Common myeloid progenitor, CD34-positive (primary cell): ENCODE measurements around the gene LDB1.

Experiments used
- CTCF ChIA-PET: fragments of 350-600 bp; sonication (Branson Sonifier 250); formaldehyde crosslinking; loops from one replicate; lab custom pipeline; 2021; ENCODE audit warnings: antibody characterized with exemption; lab: Charles Lee
- POLR2A ChIA-PET: fragments of 350-600 bp; sonication (Branson Sonifier 250); formaldehyde crosslinking; loops from one replicate; lab custom pipeline; 2021; ENCODE audit warnings: antibody characterized with exemption; lab: Charles Lee
- DNase-seq, 3 donors: peaks; one replicate each; pipeline versions ENCODE4 v3.0.0 to v3.0.0-alpha.2; 2013
- H3K27ac ChIP-seq, 2 experiments: 1 replicate in 1 of 2; 2 replicates in 1 of 2; pipeline ENCODE4 v1.7.0; 2013; ENCODE audit warnings: inconsistent platforms in 2 of 2, low read length in 2 of 2, mild to moderate bottlenecking in 2 of 2, low read depth in 1 of 2, moderate library complexity in 1 of 2; ENCODE audit not compliant: severe bottlenecking in 2 of 2, insufficient read depth in 1 of 2, poor library complexity in 1 of 2
- H3K27me3 ChIP-seq, 5 experiments: replicated peaks in 2 of 5; 1 replicate in 3 of 5; 2 replicates in 2 of 5; pipeline versions ENCODE4 v1.6.1 to v1.7.0; 2013; ENCODE audit warnings: low read length in 4 of 5, mild to moderate bottlenecking in 2 of 5, moderate library complexity in 2 of 5, inconsistent platforms in 1 of 5; ENCODE audit not compliant: insufficient read depth in 5 of 5, control insufficient read depth in 4 of 5
- H3K36me3 ChIP-seq, 4 experiments: 1 replicate in 2 of 4; 2 replicates in 2 of 4; pipeline versions ENCODE4 v1.6.1 to v1.7.0; 2013; ENCODE audit warnings: low read length in 3 of 4, control low read depth in 1 of 4, mild to moderate bottlenecking in 1 of 4; ENCODE audit not compliant: control insufficient read depth in 4 of 4, insufficient read depth in 4 of 4
- H3K4me1 ChIP-seq, 4 experiments: 1 replicate in 3 of 4; 2 replicates in 1 of 4; pipeline versions ENCODE4 v1.6.1 to v1.7.1; 2013; ENCODE audit warnings: low read length in 3 of 4, mild to moderate bottlenecking in 3 of 4, control low read depth in 1 of 4, inconsistent platforms in 1 of 4, moderate library complexity in 1 of 4; ENCODE audit not compliant: control insufficient read depth in 4 of 4, insufficient read depth in 4 of 4; ENCODE audit errors: control extremely low read depth in 1 of 4
- H3K4me3 ChIP-seq, 7 experiments: 1 replicate in 4 of 7; 2 replicates in 3 of 7; pipeline versions ENCODE4 v1.5.1 to v1.7.0; 2013; ENCODE audit warnings: mild to moderate bottlenecking in 7 of 7, low read length in 6 of 7, moderate library complexity in 6 of 7, inconsistent platforms in 2 of 7, low read depth in 2 of 7, control low read depth in 1 of 7; ENCODE audit not compliant: insufficient read depth in 4 of 7, control insufficient read depth in 1 of 7; ENCODE audit errors: extremely low read depth in 1 of 7
- H3K9me3 ChIP-seq, 5 experiments: 1 replicate in 4 of 5; 2 replicates in 1 of 5; pipeline versions ENCODE4 v1.6.1 to v1.7.1; 2013; ENCODE audit warnings: low read length in 4 of 5, mild to moderate bottlenecking in 2 of 5, inconsistent platforms in 1 of 5, low read depth in 1 of 5, moderate library complexity in 1 of 5; ENCODE audit not compliant: control insufficient read depth in 4 of 5, insufficient read depth in 2 of 5; ENCODE audit errors: control extremely low read depth in 1 of 5
- WGBS: methylation state at CpG from one replicate; pipeline ENCODE4 v1.1.5; 2013; ENCODE audit not compliant: insufficient coverage; 5-methylcytosine and 5-hydroxymethylcytosine counted together

LDB1 gene

DNA sequence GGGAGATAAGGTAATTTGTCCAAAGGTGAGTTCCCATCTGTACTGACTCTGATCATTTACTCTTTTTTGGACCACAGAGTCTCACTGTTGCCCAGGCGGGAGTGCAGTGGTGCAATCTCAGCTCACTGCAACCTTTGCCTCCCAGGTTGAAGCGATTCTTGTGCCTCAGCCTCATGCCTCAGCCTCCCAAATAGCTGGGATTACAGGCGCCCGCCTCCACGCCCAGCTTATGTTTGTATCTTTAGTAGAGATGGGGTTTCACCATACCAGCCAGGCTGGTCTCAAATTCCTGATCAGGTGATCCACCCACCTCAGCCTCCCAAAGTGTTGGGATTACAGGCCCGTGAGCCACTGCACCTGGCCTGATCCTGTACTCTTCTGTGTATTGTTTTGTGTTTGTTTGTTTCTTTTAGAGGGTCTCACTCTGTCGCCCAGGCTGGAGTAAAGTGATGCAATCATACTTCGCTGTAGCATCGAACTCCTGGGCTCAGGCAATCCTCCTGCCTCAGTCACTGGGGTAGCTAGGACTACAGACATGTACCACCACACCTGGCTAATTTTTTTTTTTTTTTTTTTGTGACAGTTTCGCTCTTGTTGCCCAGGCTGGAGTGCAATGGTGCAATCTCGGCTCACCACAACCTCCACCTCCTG lies 34.4 kb upstream of the LDB1 start:
- DNase-seq = no peak
- POLR2A ChIA-PET = interaction anchor here (0.6 kb wide), 1 partner anchor 188 kb away, joined by 3 read pairs; no protein-coding TSS in a partner anchor
- Histone ChIP-seq H3K36me3 (peaks cover 8 to 67% (median 45%) of the 10 kb centered on the region in 4 experiments), H3K4me3 (no peak overlapping the region), H3K4me1 (peaks cover 7 to 23% (median 21%) of the 10 kb centered on the region in 4 experiments), H3K27me3 (no peaks in the 10 kb centered on the region), H3K9me3 (no peaks in the 10 kb centered on the region), H3K27ac (no peak overlapping the region)
- CTCF ChIA-PET = interaction anchor here (1.5 kb wide), 1 partner anchor 43 kb away, joined by 3 read pairs; no protein-coding TSS in a partner anchor
- 97% methylated on average over 7 of the region's 11 CpGs for WGBS

DNA sequence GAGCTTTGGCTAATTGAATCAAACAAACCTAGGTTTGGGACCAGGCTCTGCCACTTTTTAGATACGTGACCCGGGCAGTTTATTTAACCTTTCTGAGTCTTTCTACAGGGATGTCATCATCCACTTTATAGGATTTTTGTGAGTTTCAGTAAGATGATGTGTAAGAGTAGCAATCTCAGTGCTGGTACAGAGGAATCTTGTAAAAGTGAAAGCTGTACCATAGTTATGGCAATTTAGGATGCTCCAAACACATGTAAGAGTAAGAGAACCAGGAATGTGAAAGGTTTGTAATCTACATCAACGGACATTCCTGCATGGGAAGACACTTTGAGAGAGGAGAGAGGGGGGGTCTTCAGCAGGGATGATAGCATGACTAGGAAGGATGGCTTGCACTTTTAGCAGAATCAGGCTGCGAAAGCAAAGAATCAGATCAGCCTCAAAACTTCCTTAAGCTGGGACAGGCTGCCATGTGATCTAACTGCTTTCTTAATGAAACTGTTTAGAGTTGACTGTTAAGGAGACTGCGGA lies 33.0 kb upstream of the LDB1 start:
- peak overlapping the region; percentile 89 to 92 for H3K27ac ChIP-seq
- H3K27me3 ChIP-seq = no peaks in the 10 kb centered on the region
- ChIA-PET CTCF (interaction anchor here (0.7 to 8.2 kb wide), 6 partner anchors 15 to 199 kb away, joined by 3 to 64 read pairs (median 4); no protein-coding TSS in a partner anchor), POLR2A (no interaction called here)
- no peak for DNase-seq
- peak overlapping the region in 6 of 7 experiments; percentile 67 to 99 (median 96) for H3K4me3 ChIP-seq
- no peaks in the 10 kb centered on the region for H3K9me3 ChIP-seq
- peaks cover 2 to 65% (median 42%) of the 10 kb centered on the region in 4 experiments for H3K36me3 ChIP-seq
- 47% methylated on average over 3 of the region's 5 CpGs for WGBS
- H3K4me1 ChIP-seq = peaks cover 7 to 23% (median 21%) of the 10 kb centered on the region in 4 experiments

DNA sequence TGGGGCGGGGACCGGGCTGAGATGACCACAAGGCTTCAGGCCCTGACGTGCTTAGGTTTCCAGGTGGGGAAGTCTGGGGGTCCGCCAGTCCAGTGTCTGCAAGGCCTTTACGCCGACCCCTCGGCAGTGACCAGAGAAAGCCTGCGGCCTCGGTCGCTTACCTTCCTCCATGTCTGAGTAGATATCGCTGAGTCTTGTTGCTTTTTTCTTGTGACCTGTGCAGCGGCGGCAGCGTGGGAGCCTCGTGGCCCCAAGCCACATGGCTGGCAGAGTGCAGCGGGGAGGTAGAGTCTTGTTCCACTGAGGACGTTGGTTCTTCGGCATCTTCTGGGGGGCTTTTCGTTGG lies 32.4 kb upstream of the LDB1 start:
- Histone ChIP-seq H3K4me3 (peak overlapping the region; percentile 67 to 99 (median 98)), H3K27ac (peak overlapping the region; percentile 89 to 92), H3K4me1 (peaks cover 7 to 23% (median 21%) of the 10 kb centered on the region in 4 experiments), H3K9me3 (no peaks in the 10 kb centered on the region), H3K27me3 (no peaks in the 10 kb centered on the region), H3K36me3 (peaks cover 2 to 65% (median 40%) of the 10 kb centered on the region in 4 experiments)
- ChIA-PET CTCF (interaction anchor here (1.3 to 8.2 kb wide), 5 partner anchors 8 to 200 kb away, joined by 3 to 64 read pairs (median 5); no protein-coding TSS in a partner anchor), POLR2A (no interaction called here)
- DNase-seq = no peak
- WGBS = 0% methylated on average over 19 of the region's 19 CpGs

DNA sequence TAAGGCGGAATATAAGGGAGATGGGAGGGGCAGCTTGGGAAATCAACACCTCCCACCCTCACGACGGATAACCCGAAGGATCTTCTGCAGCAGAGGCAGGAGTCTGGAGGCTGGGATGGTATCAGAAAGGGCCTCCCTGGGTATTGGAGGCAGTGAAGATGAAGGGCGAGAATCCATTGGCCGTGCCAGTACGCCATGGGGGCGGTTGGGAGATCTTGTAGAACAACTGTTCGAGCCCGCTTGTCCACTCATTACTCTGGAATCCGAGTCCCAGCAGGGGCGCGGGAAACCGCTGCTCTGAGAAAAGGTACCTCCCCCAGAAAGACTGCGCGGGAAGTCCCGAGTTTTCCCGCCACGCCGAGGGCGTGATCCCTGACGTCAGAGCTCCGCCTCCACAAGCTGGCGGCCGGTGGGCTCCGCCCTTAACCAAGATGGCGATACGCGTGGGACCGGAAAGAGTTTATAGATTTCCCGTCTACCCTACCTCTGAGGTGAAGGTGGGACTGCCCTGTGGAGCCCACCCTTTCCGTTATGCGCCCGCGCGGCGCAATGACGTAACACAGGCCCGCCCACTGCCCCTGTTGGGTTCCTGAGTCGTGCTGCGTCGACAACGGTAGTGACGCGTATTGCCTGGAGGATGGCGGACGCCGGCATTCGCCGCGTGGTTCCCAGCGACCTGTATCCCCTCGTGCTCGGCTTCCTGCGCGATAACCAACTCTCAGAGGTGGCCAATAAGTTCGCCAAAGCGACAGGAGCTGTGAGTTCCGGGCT lies 31.8 kb upstream of the LDB1 start, which contains the start of gene NOLC1:
TSS of gene NOLC1 (plus strand) at position 616 of the 771 bp plus-strand sequence. CDS start at position 638, 22 bp downstream.
- Histone ChIP-seq H3K4me3 (peak within 1 kb of the TSS; percentile 67 to 99 (median 98)), H3K27ac (peak within 1 kb of the TSS; percentile 89 to 92), H3K4me1 (peaks cover 7 to 23% (median 21%) of the 10 kb centered on the region in 4 experiments), H3K27me3 (no peaks in the 10 kb centered on the region), H3K9me3 (no peaks in the 10 kb centered on the region), H3K36me3 (peaks cover 6 to 65% (median 42%) of the 10 kb centered on the region in 4 experiments)
- ChIA-PET POLR2A (interaction anchor here (0.6 kb wide), 1 partner anchor 243 kb away, joined by 4 read pairs; no protein-coding TSS in a partner anchor), CTCF (interaction anchor here (0.7 to 8.2 kb wide), 9 partner anchors 8 to 200 kb away, joined by 3 to 64 read pairs (median 3); no protein-coding TSS in a partner anchor)
- WGBS = 9% methylated on average over 51 of the region's 59 CpGs
- peak; percentile 99 for DNase-seq

DNA sequence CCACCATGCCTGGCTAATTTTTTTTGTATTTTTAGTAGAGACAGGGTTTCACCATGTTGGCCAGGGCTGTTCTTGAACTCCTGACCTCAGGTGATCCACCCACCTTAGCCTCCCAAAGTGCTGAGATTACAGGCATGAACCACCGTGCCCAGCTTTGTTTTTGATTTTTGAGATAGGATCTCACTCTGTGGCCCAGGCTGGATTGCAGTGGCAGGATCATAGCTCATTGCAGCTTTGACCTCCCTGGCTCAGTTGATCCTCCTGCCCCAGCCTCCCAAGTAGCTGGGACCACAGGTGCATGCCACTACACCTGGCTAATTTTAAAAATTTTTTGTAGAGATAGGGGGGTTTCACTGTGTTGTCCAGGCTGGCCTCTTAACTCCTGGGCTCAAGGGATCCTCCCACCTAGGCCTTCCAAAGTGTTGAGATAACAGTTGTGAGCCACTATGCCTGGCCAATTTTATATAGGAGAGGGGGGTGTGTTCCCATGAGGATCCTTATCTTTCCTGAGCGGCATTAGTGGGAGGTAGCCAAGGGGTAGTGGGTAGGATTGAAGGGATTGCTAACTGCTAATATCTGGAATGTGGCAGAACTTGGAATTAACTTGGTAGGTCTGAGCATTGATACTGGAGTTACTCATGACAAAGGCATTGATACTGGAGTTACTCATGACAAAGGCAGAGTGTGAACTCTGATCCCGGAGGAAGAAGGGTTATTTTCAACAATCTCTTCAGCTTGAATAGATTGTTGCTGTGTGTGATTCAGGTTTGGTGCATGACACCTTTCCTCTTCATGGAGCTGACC lies 31.0 kb upstream of the LDB1 start:
- peaks cover 10 to 65% (median 43%) of the 10 kb centered on the region in 4 experiments for H3K36me3 ChIP-seq
- 92% methylated on average over 2 of the region's 3 CpGs for WGBS
- H3K27ac ChIP-seq = peak overlapping the region in 1 of 2 experiments; percentile 66
- H3K4me3 ChIP-seq = peak overlapping the region in 5 of 7 experiments; percentile 56 to 99 (median 93)
- H3K27me3 ChIP-seq = no peaks in the 10 kb centered on the region
- CTCF ChIA-PET = interaction anchor here (0.7 to 8.2 kb wide), 10 partner anchors 7 to 201 kb away, joined by 3 to 64 read pairs (median 4); partner anchors contain the start of gene PPRC1
- H3K4me1 ChIP-seq = peaks cover 7 to 23% (median 21%) of the 10 kb centered on the region in 4 experiments
- POLR2A ChIA-PET = interaction anchor here (0.6 to 0.9 kb wide), 2 partner anchors 244 to 292 kb away, joined by 3 to 4 read pairs; no protein-coding TSS in a partner anchor
- DNase-seq = no peak
- H3K9me3 ChIP-seq = no peaks in the 10 kb centered on the region

DNA sequence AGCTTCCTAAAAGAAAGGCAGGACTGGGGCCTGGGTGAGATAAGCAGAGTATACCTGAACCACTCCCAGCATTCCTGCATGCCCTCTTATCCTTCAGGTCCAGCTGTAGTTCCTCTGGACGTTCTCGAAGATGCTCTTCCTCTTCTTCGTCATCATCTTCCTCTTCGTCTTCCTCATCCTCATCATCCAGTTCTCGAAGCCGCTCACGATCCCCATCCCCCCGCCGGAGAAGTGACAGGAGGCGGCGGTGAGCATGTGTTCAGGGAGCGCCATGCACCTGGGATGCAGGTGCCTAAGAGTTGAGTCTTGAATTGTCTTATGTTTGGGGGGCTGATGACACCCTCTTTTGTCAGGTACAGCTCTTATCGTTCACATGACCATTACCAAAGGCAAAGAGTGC lies 28.1 kb upstream of the LDB1 start:
- no peaks in the 10 kb centered on the region for H3K9me3 ChIP-seq
- peaks cover 5 to 17% (median 12%) of the 10 kb centered on the region in 4 experiments for H3K4me1 ChIP-seq
- 98% methylated on average over 8 of the region's 13 CpGs for WGBS
- POLR2A ChIA-PET = interaction anchor here (1.4 kb wide), 1 partner anchor 10 kb away, joined by 4 read pairs; no protein-coding TSS in a partner anchor
- CTCF ChIA-PET = interaction anchor here (3.5 to 8.2 kb wide), 2 partner anchors 10 to 17 kb away, joined by 16 to 64 read pairs; partner anchors contain the start of gene PPRC1
- H3K27me3 ChIP-seq = no peaks in the 10 kb centered on the region
- H3K4me3 ChIP-seq = no peak overlapping the region
- H3K36me3 ChIP-seq = peaks cover 15 to 75% (median 53%) of the 10 kb centered on the region in 4 experiments
- DNase-seq = no peak
- no peak overlapping the region for H3K27ac ChIP-seq
